ENCODE measurements around the gene RSPH3.

DNA sequence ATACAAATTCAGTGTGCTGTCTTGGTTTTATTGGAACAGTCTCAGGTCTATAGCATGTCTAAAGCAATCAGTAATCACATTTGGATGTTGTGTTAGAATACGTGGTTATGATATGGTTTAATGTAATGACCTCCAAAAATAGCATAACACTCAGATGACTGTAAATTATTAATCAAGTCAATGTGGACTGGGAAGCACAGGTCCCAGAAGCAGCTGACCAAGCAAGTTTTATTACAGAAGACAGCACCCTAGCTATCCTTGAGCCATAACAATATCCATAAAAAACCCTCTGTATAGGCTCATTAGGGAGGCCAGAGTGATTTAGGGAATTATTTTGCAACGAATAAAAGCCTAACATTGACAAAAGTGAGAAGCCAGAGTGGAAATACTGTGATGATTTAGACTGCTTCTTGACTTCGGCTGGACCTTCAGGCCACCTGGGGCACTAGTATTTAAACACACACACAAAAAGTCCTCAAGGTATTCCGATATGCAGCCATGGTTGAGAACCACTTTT lies 66.9 kb downstream of the RSPH3 start:
- TF ChIP-seq, protein P1, sequence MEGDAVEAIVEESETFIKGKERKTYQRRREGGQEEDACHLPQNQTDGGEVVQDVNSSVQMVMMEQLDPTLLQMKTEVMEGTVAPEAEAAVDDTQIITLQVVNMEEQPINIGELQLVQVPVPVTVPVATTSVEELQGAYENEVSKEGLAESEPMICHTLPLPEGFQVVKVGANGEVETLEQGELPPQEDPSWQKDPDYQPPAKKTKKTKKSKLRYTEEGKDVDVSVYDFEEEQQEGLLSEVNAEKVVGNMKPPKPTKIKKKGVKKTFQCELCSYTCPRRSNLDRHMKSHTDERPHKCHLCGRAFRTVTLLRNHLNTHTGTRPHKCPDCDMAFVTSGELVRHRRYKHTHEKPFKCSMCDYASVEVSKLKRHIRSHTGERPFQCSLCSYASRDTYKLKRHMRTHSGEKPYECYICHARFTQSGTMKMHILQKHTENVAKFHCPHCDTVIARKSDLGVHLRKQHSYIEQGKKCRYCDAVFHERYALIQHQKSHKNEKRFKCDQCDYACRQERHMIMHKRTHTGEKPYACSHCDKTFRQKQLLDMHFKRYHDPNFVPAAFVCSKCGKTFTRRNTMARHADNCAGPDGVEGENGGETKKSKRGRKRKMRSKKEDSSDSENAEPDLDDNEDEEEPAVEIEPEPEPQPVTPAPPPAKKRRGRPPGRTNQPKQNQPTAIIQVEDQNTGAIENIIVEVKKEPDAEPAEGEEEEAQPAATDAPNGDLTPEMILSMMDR (IDR thresholded peaks at IDR 0.05 in 4 of 5, conservative IDR thresholded peaks at IDR 0.05 in 1 of 5), result no peak
- no peak for TF ChIP-seq POLR2A (IDR thresholded peaks at IDR 0.05)

Data from gastrocnemius medialis (tissue), 4 donors.